ENCODE results near the gene MAP3K4.

The MAP3K4 gene

GRCh38 chr6:161076181-161076677 is 84.7 kb downstream of the MAP3K4 start:
- Histone ChIP-seq H3K27me3 (ENCODE audit: control insufficient read depth in 5 of 5, insufficient read depth in 4 of 5, low read length in 5 of 5) (no peaks in the 10 kb centered on the region), H3K9me3 (ENCODE audit: control insufficient read depth in 5 of 5, low read length in 5 of 5) (no peaks in the 10 kb centered on the region), H3K36me3 (ENCODE audit: control insufficient read depth in 5 of 5, insufficient read depth in 5 of 5, low read length in 5 of 5) (peaks cover 10 to 60% (median 38%) of the 10 kb centered on the region in 5 donors), H3K4me1 (ENCODE audit: control insufficient read depth in 5 of 5, insufficient read depth in 5 of 5, low read length in 5 of 5) (no peaks in the 10 kb centered on the region), H3K27ac (ENCODE audit: low read depth, low read length) (no peak overlapping the region), H3K4me3 (ENCODE audit: low read depth in 1 of 5, low read length in 5 of 5) (no peak overlapping the region), H3K9ac (ENCODE audit: low read length in 5 of 5) (no peak overlapping the region)

GRCh38 chr6:161079566-161080262 is 88.1 kb downstream of the MAP3K4 start:
- Histone ChIP-seq H3K27ac (ENCODE audit: low read depth, low read length) (no peak overlapping the region), H3K4me3 (ENCODE audit: low read depth in 1 of 5, low read length in 5 of 5) (no peak overlapping the region), H3K9me3 (ENCODE audit: control insufficient read depth in 5 of 5, low read length in 5 of 5) (no peaks in the 10 kb centered on the region), H3K9ac (ENCODE audit: low read length in 5 of 5) (no peak overlapping the region), H3K36me3 (ENCODE audit: control insufficient read depth in 5 of 5, insufficient read depth in 5 of 5, low read length in 5 of 5) (peaks cover 10 to 74% (median 57%) of the 10 kb centered on the region in 5 donors), H3K27me3 (ENCODE audit: control insufficient read depth in 5 of 5, insufficient read depth in 4 of 5, low read length in 5 of 5) (no peaks in the 10 kb centered on the region), H3K4me1 (ENCODE audit: control insufficient read depth in 5 of 5, insufficient read depth in 5 of 5, low read length in 5 of 5) (no peaks in the 10 kb centered on the region)

- Histone ChIP-seq H3K4me1 (ENCODE audit: control insufficient read depth in 5 of 5, insufficient read depth in 5 of 5, low read length in 5 of 5) (no peaks in the 10 kb centered on the region), H3K9me3 (ENCODE audit: control insufficient read depth in 5 of 5, low read length in 5 of 5) (no peaks in the 10 kb centered on the region), H3K36me3 (ENCODE audit: control insufficient read depth in 5 of 5, insufficient read depth in 5 of 5, low read length in 5 of 5) (peaks cover 14 to 76% (median 57%) of the 10 kb centered on the region in 5 donors), H3K4me3 (ENCODE audit: low read depth in 1 of 5, low read length in 5 of 5) (no peak overlapping the region), H3K9ac (ENCODE audit: low read length in 5 of 5) (no peak overlapping the region), H3K27me3 (ENCODE audit: control insufficient read depth in 5 of 5, insufficient read depth in 4 of 5, low read length in 5 of 5) (no peaks in the 10 kb centered on the region), H3K27ac (ENCODE audit: low read depth, low read length) (no peak overlapping the region)
These were observed 88.8 kb downstream of the MAP3K4 start for GRCh38 chr6:161080263-161080970.

- Histone ChIP-seq H3K36me3 (ENCODE audit: control insufficient read depth in 5 of 5, insufficient read depth in 5 of 5, low read length in 5 of 5) (peaks cover 20 to 82% (median 66%) of the 10 kb centered on the region in 5 donors), H3K27me3 (ENCODE audit: control insufficient read depth in 5 of 5, insufficient read depth in 4 of 5, low read length in 5 of 5) (no peaks in the 10 kb centered on the region), H3K4me1 (ENCODE audit: control insufficient read depth in 5 of 5, insufficient read depth in 5 of 5, low read length in 5 of 5) (no peaks in the 10 kb centered on the region), H3K4me3 (ENCODE audit: low read depth in 1 of 5, low read length in 5 of 5) (no peak overlapping the region), H3K9ac (ENCODE audit: low read length in 5 of 5) (no peak overlapping the region), H3K9me3 (ENCODE audit: control insufficient read depth in 5 of 5, low read length in 5 of 5) (no peaks in the 10 kb centered on the region), H3K27ac (ENCODE audit: low read depth, low read length) (no peak overlapping the region)
These were observed 90.6 kb downstream of the MAP3K4 start for GRCh38 chr6:161082215-161082614.

GRCh38 chr6:161085246-161085645 is 93.7 kb downstream of the MAP3K4 start:
- no peak overlapping the region for H3K27ac ChIP-seq (ENCODE audit: low read depth, low read length)
- H3K4me3 ChIP-seq (ENCODE audit: low read depth in 1 of 5, low read length in 5 of 5), result no peak overlapping the region
- peaks cover 41 to 89% (median 85%) of the 10 kb centered on the region in 5 donors for H3K36me3 ChIP-seq (ENCODE audit: control insufficient read depth in 5 of 5, insufficient read depth in 5 of 5, low read length in 5 of 5)
- no peaks in the 10 kb centered on the region for H3K4me1 ChIP-seq (ENCODE audit: control insufficient read depth in 5 of 5, insufficient read depth in 5 of 5, low read length in 5 of 5)
- no peak overlapping the region for H3K9ac ChIP-seq (ENCODE audit: low read length in 5 of 5)
- H3K9me3 ChIP-seq (ENCODE audit: control insufficient read depth in 5 of 5, low read length in 5 of 5), result no peaks in the 10 kb centered on the region
- no peaks in the 10 kb centered on the region for H3K27me3 ChIP-seq (ENCODE audit: control insufficient read depth in 5 of 5, insufficient read depth in 4 of 5, low read length in 5 of 5)

- no peaks in the 10 kb centered on the region for H3K4me1 ChIP-seq (ENCODE audit: control insufficient read depth in 5 of 5, insufficient read depth in 5 of 5, low read length in 5 of 5)
- H3K9ac ChIP-seq (ENCODE audit: low read length in 5 of 5), result no peak overlapping the region
- H3K4me3 ChIP-seq (ENCODE audit: low read depth in 1 of 5, low read length in 5 of 5), result no peak overlapping the region
- H3K27ac ChIP-seq (ENCODE audit: low read depth, low read length), result no peak overlapping the region
- peaks cover 55 to 89% (median 73%) of the 10 kb centered on the region in 5 donors for H3K36me3 ChIP-seq (ENCODE audit: control insufficient read depth in 5 of 5, insufficient read depth in 5 of 5, low read length in 5 of 5)
- H3K27me3 ChIP-seq (ENCODE audit: control insufficient read depth in 5 of 5, insufficient read depth in 4 of 5, low read length in 5 of 5), result no peaks in the 10 kb centered on the region
- H3K9me3 ChIP-seq (ENCODE audit: control insufficient read depth in 5 of 5, low read length in 5 of 5), result no peaks in the 10 kb centered on the region
These were observed 97.2 kb downstream of the MAP3K4 start for GRCh38 chr6:161088676-161089328.

GRCh38 chr6:161091151-161091550 is 99.6 kb downstream of the MAP3K4 start:
- H3K4me3 ChIP-seq (ENCODE audit: low read depth in 1 of 5, low read length in 5 of 5), result no peak overlapping the region
- H3K27me3 ChIP-seq (ENCODE audit: control insufficient read depth in 5 of 5, insufficient read depth in 4 of 5, low read length in 5 of 5), result no peaks in the 10 kb centered on the region
- no peak overlapping the region for H3K27ac ChIP-seq (ENCODE audit: low read depth, low read length)
- no peak overlapping the region for H3K9ac ChIP-seq (ENCODE audit: low read length in 5 of 5)
- no peaks in the 10 kb centered on the region for H3K4me1 ChIP-seq (ENCODE audit: control insufficient read depth in 5 of 5, insufficient read depth in 5 of 5, low read length in 5 of 5)
- H3K36me3 ChIP-seq (ENCODE audit: control insufficient read depth in 5 of 5, insufficient read depth in 5 of 5, low read length in 5 of 5), result peaks cover 54 to 84% (median 67%) of the 10 kb centered on the region in 5 donors
- no peaks in the 10 kb centered on the region for H3K9me3 ChIP-seq (ENCODE audit: control insufficient read depth in 5 of 5, low read length in 5 of 5)

- no peaks in the 10 kb centered on the region for H3K27me3 ChIP-seq (ENCODE audit: control insufficient read depth in 5 of 5, insufficient read depth in 4 of 5, low read length in 5 of 5)
- H3K9me3 ChIP-seq (ENCODE audit: control insufficient read depth in 5 of 5, low read length in 5 of 5), result no peaks in the 10 kb centered on the region
- no peak overlapping the region for H3K4me3 ChIP-seq (ENCODE audit: low read depth in 1 of 5, low read length in 5 of 5)
- H3K27ac ChIP-seq (ENCODE audit: low read depth, low read length), result no peak overlapping the region
- no peaks in the 10 kb centered on the region for H3K4me1 ChIP-seq (ENCODE audit: control insufficient read depth in 5 of 5, insufficient read depth in 5 of 5, low read length in 5 of 5)
- H3K36me3 ChIP-seq (ENCODE audit: control insufficient read depth in 5 of 5, insufficient read depth in 5 of 5, low read length in 5 of 5), result peaks cover 54 to 82% (median 64%) of the 10 kb centered on the region in 5 donors
- H3K9ac ChIP-seq (ENCODE audit: low read length in 5 of 5), result no peak overlapping the region
These were observed 100.6 kb downstream of the MAP3K4 start for GRCh38 chr6:161091972-161092701.

- H3K4me1 ChIP-seq (ENCODE audit: control insufficient read depth in 5 of 5, insufficient read depth in 5 of 5, low read length in 5 of 5), result no peaks in the 10 kb centered on the region
- H3K9me3 ChIP-seq (ENCODE audit: control insufficient read depth in 5 of 5, low read length in 5 of 5), result no peaks in the 10 kb centered on the region
- H3K27me3 ChIP-seq (ENCODE audit: control insufficient read depth in 5 of 5, insufficient read depth in 4 of 5, low read length in 5 of 5), result no peaks in the 10 kb centered on the region
- H3K36me3 ChIP-seq (ENCODE audit: control insufficient read depth in 5 of 5, insufficient read depth in 5 of 5, low read length in 5 of 5), result peaks cover 49 to 81% (median 59%) of the 10 kb centered on the region in 5 donors
- H3K27ac ChIP-seq (ENCODE audit: low read depth, low read length), result no peak overlapping the region
- no peak overlapping the region for H3K9ac ChIP-seq (ENCODE audit: low read length in 5 of 5)
- H3K4me3 ChIP-seq (ENCODE audit: low read depth in 1 of 5, low read length in 5 of 5), result no peak overlapping the region
These were observed 103.4 kb downstream of the MAP3K4 start for GRCh38 chr6:161094955-161095354.
